Activated CD4-positive, alpha-beta T cell treated with anti-CD3 and anti-CD28 coated beads for 36 hours (primary cell): ENCODE measurements around the gene AKTIP. TPM values are rescaled to one million over a fixed set of nuclear protein-coding genes. Genes with fewer than 3 reads are reported as not detected.

Experiments used
- ATAC-seq: fragments of 200-7000 bp; cut with Tn5 transposase; one replicate; pipeline ENCODE4 v1.10.0; 2021; ENCODE audit warnings: mild to moderate bottlenecking, moderate library complexity
- CTCF ChIA-PET: fragments of 350-600 bp; sonication (Branson Sonifier 250); formaldehyde crosslinking; loops from one replicate; lab custom pipeline; 2021; ENCODE audit warnings: antibody characterized with exemption; lab: Charles Lee
- POLR2A ChIA-PET: fragments of 350-600 bp; sonication (Branson Sonifier 250); formaldehyde crosslinking; loops from one replicate; lab custom pipeline; 2021; ENCODE audit warnings: antibody characterized with exemption, inconsistent platforms; lab: Charles Lee
- DNase-seq: peaks from one replicate; pipeline ENCODE4 v3.0.0-alpha.2; 2020
- H3K27ac Mint-ChIP-seq: one replicate; pipeline ENCODE4 v1.8.0; 2021; ENCODE audit warnings: mixed read lengths
- H3K27me3 Mint-ChIP-seq: one replicate; pipeline ENCODE4 v1.8.0; 2021; ENCODE audit warnings: mixed read lengths
- H3K36me3 Mint-ChIP-seq: one replicate; pipeline ENCODE4 v1.8.0; 2021; ENCODE audit warnings: low read depth, mixed read lengths
- H3K4me1 Mint-ChIP-seq: one replicate; pipeline ENCODE4 v1.8.0; 2021; ENCODE audit warnings: mixed read lengths
- H3K4me3 Mint-ChIP-seq: one replicate; pipeline ENCODE4 v1.8.0; 2021; ENCODE audit warnings: mild to moderate bottlenecking, moderate library complexity, mixed read lengths
- H3K9me3 Mint-ChIP-seq: one replicate; pipeline ENCODE4 v1.8.0; 2021; ENCODE audit warnings: low read depth, mixed read lengths
- intact Hi-C, 2 experiments: fragments of 100-400 bp; cut with DNase I in 1 of 2; cut with micrococcal nuclease in 1 of 2; formaldehyde crosslinking; loops; one replicate each; pipeline versions ENCODE4 v1.14.2 to v1.15.1; 2022 to 2024; cut with DNase I, micrococcal nuclease
- total RNA-seq, 2 experiments: library from RNA; stranded (reverse); gene quantifications; one replicate each; pipeline ENCODE4 v1.2.3, GENCODE V29; 2021

Gene AKTIP
- total RNA-seq, 2 experiments from 2014 or later = 22.7 to 25.9 TPM

- peaks cover 40% of the 10 kb centered on the region for H3K36me3 Mint-ChIP-seq
- ChIA-PET CTCF (interaction anchor here (0.6 to 2.8 kb wide), 4 partner anchors 9 to 255 kb away, joined by 3 to 19 read pairs (median 9); no protein-coding TSS in a partner anchor), POLR2A (no interaction called here)
- peaks cover 36% of the 10 kb centered on the region for H3K4me1 Mint-ChIP-seq
- no peaks in the 10 kb centered on the region for H3K27me3 Mint-ChIP-seq
- H3K9me3 Mint-ChIP-seq = no peaks in the 10 kb centered on the region
- ATAC-seq (no peak), DNase-seq (no peak)
- H3K27ac Mint-ChIP-seq = peak overlapping the region; percentile 82
- no peak overlapping the region for H3K4me3 Mint-ChIP-seq
- intact Hi-C loops = no loop called here
Observed at GRCh38 chr16:53446090-53446489, 56.9 kb downstream of the AKTIP start.

GRCh38 chr16:53445534-53445933 is 57.5 kb downstream of the AKTIP start:
- Mint-ChIP-seq H3K9me3 (no peaks in the 10 kb centered on the region), H3K4me3 (no peak overlapping the region), H3K36me3 (peaks cover 45% of the 10 kb centered on the region), H3K4me1 (peaks cover 32% of the 10 kb centered on the region), H3K27ac (peak overlapping the region; percentile 82), H3K27me3 (no peaks in the 10 kb centered on the region)
- POLR2A ChIA-PET = no interaction called here
- CTCF ChIA-PET = interaction anchor here (1.1 to 2.1 kb wide), 2 partner anchors 11 to 35 kb away, joined by 3 to 15 read pairs; no protein-coding TSS in a partner anchor
- intact Hi-C loops = no loop called here
- DNase-seq = no peak
- ATAC-seq = peak; percentile 55

Other genes with a start within 250 kb of the AKTIP start
- 10 to 100 TPM; 65.6 to 67.6 TPM for gene RBL2, start 68.7 kb downstream of the AKTIP start, total RNA-seq
- gene RPGRIP1L, start 200.7 kb upstream of the AKTIP start, total RNA-seq = 10 to 100 TPM in 1 of 2 experiments, 1 to 10 TPM in 1; 7.8 to 10.2 TPM
- gene FTO, start 200.9 kb upstream of the AKTIP start, total RNA-seq = 10 to 100 TPM; 50.9 to 57.6 TPM